ENCODE results near the gene HECTD1. TPM values are rescaled to one million over a fixed set of nuclear protein-coding genes. Genes with fewer than 3 reads are reported as not detected.
"Not testable (repeated sequence)": the region's sequence is repeated elsewhere in the genome, so short reads cannot be mapped to it uniquely, and the experiment has no call there.

Gene HECTD1
- total RNA-seq, 1 experiment from 2014 or later, result 88.5 TPM

DNA sequence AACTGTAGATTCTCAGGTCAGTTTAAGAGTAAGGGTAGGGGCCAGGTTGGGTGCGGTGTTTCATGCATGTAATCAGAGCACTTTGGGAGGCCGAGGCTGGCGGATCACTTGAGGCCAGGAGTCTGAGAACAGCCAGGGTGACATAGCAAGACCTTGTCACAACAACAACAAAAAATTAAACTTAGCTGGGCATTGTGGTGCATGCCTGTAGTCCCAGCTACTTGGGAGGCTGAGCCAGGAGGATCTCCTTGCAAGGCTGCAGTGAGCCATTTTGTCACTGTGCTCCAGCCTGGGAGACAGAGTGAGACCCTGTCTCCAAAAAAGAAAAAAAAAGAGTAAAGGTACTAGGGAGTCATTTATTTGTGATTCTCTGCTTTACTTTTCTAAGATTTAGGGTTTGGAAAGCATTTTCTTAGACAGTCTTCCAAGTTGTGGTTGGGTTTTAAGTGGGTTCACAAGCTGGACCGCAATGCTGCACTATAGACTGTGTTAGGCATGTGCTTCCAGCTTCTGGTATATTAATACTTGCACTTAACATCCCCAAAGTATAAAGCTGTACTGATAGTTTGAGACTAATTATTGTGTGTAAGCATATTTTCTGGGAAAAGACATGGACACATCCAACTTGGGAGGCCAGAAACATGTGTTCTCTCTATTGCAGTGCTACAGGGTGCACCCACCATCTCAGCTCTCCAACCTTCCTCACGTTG, 49.1 kb upstream of the HECTD1 start:
- CTCF ChIA-PET, result interaction anchor here (1.0 kb wide), 1 partner anchor 49 kb away, joined by 5 read pairs; the partner anchor contains the start of gene HECTD1

DNA sequence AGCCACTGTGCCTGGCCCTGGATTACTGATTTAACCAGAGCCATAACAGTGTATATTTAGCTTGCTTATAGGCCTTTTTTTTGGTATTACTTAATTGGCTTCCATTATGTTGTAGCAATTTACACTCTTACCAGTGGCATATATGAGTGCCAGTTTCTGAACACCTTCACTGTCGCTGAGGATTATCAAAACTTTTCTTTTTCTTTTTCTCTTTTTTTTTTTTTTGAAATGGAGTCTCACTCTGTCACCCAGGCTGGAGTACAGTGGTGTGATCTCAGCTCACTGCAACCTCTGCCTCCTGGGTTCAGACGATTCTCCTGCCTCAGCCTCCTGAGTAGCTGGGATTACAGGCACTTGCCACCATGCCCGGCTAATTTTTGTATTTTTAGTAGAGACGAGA, 48.3 kb upstream of the HECTD1 start:
- not testable (repeated sequence) for ATAC-seq; H3K36me3 Mint-ChIP-seq; H3K4me3 Mint-ChIP-seq; H3K27me3 Mint-ChIP-seq (ENCODE audit: low read depth); H3K27ac Mint-ChIP-seq; DNase-seq (ENCODE audit: low spot score); H3K4me1 Mint-ChIP-seq
- CTCF ChIA-PET, result interaction anchor here (0.5 kb wide), 1 partner anchor 820 kb away, joined by 7 read pairs; no protein-coding TSS in a partner anchor
- POLR2A ChIA-PET, result interaction anchor here (0.6 kb wide), 1 partner anchor 10 kb away, joined by 3 read pairs; no protein-coding TSS in a partner anchor
- H3K9me3 Mint-ChIP-seq, result peaks cover 10% of the 10 kb centered on the region

More for the DNA sequence above, 49.1 kb upstream of the HECTD1 start:
- no peak overlapping the region for H3K4me3 Mint-ChIP-seq
- TF ChIP-seq SMAD4 (CRISPR knock-in tag; IDR thresholded peaks at IDR 0.05), result no peak
- H3K27ac Mint-ChIP-seq, result no peak overlapping the region
- no peak for ATAC-seq
- H3K27me3 Mint-ChIP-seq (ENCODE audit: low read depth), result no peaks in the 10 kb centered on the region
- DNase-seq (ENCODE audit: low spot score), result no peak
- peaks cover under 1% of the 10 kb centered on the region; the same call in 1 of the 2 replicates for H3K4me1 Mint-ChIP-seq
- H3K9me3 Mint-ChIP-seq, result peaks cover 10% of the 10 kb centered on the region
- H3K36me3 Mint-ChIP-seq, result peaks cover 3% of the 10 kb centered on the region; the same call in 1 of the 2 replicates
- POLR2A ChIA-PET, result interaction anchor here (0.6 kb wide), 1 partner anchor 9 kb away, joined by 3 read pairs; no protein-coding TSS in a partner anchor

DNA sequence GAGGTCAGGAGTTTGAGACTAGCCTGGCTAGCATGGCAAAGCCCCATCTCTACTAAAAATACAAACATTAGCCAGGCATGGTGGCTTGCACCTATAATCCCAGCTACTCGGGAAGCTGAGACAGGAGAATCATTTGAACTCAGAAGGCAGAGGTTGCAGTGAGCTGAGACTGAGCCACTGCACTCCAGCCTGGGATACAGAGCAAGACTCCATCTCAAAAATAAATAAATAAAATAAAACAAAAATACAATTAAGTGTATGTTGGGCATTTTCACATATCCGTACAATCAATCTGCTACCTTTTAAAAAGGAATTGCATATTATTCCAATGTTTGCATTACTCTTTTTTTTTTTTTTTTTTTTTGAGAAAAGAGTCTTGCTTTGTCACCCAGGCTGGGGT, 47.7 kb upstream of the HECTD1 start:
- ATAC-seq (no peak), DNase-seq (ENCODE audit: low spot score) (no peak)
- Mint-ChIP-seq H3K4me3 (no peak overlapping the region), H3K27me3 (ENCODE audit: low read depth) (no peaks in the 10 kb centered on the region), H3K27ac (no peak overlapping the region), H3K36me3 (peaks cover 3% of the 10 kb centered on the region; the same call in 1 of the 2 replicates), H3K4me1 (no peaks in the 10 kb centered on the region), H3K9me3 (peaks cover 9% of the 10 kb centered on the region)
- ChIA-PET POLR2A (no interaction called here), CTCF (interaction anchor here (0.5 kb wide), 1 partner anchor 821 kb away, joined by 7 read pairs; no protein-coding TSS in a partner anchor)
- TF ChIP-seq ZNF263 (CRISPR knock-in tag; IDR thresholded peaks at IDR 0.05; ENCODE audit: low read depth) (no peak), CREB1 (CRISPR knock-in tag; IDR thresholded peaks at IDR 0.05) (no peak), NFATC4 (CRISPR knock-in tag; IDR thresholded peaks at IDR 0.05) (no peak), ETV6 (CRISPR knock-in tag; IDR thresholded peaks at IDR 0.05) (no peak), EMX1 (CRISPR knock-in tag; IDR thresholded peaks at IDR 0.05) (no peak), ESRRA (CRISPR knock-in tag; IDR thresholded peaks at IDR 0.05; ENCODE audit: borderline replicate concordance) (no peak)

DNA sequence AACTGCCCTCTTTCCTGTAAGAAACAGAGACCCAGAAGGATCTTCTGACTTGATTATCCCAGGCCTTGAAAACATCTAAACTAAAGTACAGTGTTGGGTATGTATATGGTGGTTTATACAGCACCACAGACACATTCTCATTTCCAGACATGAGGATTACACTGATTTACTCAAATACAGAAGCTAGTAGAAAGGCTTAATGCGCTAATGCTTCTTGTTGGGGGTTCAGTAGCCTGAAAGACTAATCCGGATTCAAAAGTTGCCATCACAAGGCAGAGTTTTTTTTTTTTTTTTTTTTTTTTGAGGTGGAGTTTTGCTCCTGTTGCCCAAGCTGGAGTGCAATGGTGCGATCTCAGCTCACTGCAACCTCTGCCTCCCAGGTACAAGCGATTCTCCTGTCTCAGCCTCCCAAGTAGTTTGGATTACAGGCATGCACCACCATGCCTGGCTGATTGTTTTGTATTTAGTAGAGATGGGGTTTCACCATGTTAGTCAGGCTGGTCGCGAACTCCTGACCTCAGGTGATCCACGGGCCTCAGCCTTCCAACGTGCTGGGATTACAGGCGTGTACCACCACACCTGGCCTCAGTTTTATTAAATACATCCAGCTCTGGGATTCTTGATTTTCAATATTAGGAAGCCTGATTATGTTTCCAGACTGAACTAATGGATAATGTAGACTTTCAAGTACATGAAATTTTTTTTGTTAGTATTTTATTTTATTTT, 46.3 kb upstream of the HECTD1 start:
- H3K27ac Mint-ChIP-seq, result no peak overlapping the region
- CTCF ChIA-PET, result no interaction called here
- H3K27me3 Mint-ChIP-seq (ENCODE audit: low read depth), result no peaks in the 10 kb centered on the region
- no peak for DNase-seq (ENCODE audit: low spot score)
- no peaks in the 10 kb centered on the region for H3K4me1 Mint-ChIP-seq
- peaks cover 8% of the 10 kb centered on the region for H3K9me3 Mint-ChIP-seq
- POLR2A ChIA-PET, result no interaction called here
- no peaks in the 10 kb centered on the region for H3K36me3 Mint-ChIP-seq
- H3K4me3 Mint-ChIP-seq, result no peak overlapping the region
- no peak for ATAC-seq
- TF ChIP-seq, protein P1, sequence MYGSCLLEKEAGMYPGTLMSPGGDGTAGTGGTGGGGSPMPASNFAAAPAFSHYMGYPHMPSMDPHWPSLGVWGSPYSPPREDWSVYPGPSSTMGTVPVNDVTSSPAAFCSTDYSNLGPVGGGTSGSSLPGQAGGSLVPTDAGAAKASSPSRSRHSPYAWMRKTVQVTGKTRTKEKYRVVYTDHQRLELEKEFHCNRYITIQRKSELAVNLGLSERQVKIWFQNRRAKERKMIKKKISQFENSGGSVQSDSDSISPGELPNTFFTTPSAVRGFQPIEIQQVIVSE (CRISPR knock-in tag; IDR thresholded peaks at IDR 0.05; ENCODE audit: borderline replicate concordance), result no peak
- no peak for TF ChIP-seq SP1 (CRISPR knock-in tag; conservative IDR thresholded peaks at IDR 0.05)
- TF ChIP-seq, protein P2, sequence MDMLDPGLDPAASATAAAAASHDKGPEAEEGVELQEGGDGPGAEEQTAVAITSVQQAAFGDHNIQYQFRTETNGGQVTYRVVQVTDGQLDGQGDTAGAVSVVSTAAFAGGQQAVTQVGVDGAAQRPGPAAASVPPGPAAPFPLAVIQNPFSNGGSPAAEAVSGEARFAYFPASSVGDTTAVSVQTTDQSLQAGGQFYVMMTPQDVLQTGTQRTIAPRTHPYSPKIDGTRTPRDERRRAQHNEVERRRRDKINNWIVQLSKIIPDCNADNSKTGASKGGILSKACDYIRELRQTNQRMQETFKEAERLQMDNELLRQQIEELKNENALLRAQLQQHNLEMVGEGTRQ (CRISPR knock-in tag; IDR thresholded peaks at IDR 0.05), result no peak
- TF ChIP-seq, protein P3, sequence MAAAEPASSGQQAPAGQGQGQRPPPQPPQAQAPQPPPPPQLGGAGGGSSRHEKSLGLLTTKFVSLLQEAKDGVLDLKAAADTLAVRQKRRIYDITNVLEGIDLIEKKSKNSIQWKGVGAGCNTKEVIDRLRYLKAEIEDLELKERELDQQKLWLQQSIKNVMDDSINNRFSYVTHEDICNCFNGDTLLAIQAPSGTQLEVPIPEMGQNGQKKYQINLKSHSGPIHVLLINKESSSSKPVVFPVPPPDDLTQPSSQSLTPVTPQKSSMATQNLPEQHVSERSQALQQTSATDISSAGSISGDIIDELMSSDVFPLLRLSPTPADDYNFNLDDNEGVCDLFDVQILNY (CRISPR knock-in tag; IDR thresholded peaks at IDR 0.05), result no peak
- TF ChIP-seq, protein P4, sequence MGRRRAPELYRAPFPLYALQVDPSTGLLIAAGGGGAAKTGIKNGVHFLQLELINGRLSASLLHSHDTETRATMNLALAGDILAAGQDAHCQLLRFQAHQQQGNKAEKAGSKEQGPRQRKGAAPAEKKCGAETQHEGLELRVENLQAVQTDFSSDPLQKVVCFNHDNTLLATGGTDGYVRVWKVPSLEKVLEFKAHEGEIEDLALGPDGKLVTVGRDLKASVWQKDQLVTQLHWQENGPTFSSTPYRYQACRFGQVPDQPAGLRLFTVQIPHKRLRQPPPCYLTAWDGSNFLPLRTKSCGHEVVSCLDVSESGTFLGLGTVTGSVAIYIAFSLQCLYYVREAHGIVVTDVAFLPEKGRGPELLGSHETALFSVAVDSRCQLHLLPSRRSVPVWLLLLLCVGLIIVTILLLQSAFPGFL (CRISPR knock-in tag; IDR thresholded peaks at IDR 0.05; ENCODE audit: borderline replicate concordance), result no peak
- TF ChIP-seq, protein P5, sequence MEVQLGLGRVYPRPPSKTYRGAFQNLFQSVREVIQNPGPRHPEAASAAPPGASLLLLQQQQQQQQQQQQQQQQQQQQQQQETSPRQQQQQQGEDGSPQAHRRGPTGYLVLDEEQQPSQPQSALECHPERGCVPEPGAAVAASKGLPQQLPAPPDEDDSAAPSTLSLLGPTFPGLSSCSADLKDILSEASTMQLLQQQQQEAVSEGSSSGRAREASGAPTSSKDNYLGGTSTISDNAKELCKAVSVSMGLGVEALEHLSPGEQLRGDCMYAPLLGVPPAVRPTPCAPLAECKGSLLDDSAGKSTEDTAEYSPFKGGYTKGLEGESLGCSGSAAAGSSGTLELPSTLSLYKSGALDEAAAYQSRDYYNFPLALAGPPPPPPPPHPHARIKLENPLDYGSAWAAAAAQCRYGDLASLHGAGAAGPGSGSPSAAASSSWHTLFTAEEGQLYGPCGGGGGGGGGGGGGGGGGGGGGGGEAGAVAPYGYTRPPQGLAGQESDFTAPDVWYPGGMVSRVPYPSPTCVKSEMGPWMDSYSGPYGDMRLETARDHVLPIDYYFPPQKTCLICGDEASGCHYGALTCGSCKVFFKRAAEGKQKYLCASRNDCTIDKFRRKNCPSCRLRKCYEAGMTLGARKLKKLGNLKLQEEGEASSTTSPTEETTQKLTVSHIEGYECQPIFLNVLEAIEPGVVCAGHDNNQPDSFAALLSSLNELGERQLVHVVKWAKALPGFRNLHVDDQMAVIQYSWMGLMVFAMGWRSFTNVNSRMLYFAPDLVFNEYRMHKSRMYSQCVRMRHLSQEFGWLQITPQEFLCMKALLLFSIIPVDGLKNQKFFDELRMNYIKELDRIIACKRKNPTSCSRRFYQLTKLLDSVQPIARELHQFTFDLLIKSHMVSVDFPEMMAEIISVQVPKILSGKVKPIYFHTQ (CRISPR knock-in tag; IDR thresholded peaks at IDR 0.05), result no peak
- TF ChIP-seq CREB1 (CRISPR knock-in tag; IDR thresholded peaks at IDR 0.05), result no peak
- TF ChIP-seq, protein P6, sequence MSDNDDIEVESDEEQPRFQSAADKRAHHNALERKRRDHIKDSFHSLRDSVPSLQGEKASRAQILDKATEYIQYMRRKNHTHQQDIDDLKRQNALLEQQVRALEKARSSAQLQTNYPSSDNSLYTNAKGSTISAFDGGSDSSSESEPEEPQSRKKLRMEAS (CRISPR knock-in tag; IDR thresholded peaks at IDR 0.05), result no peak
- TF ChIP-seq, protein P7, sequence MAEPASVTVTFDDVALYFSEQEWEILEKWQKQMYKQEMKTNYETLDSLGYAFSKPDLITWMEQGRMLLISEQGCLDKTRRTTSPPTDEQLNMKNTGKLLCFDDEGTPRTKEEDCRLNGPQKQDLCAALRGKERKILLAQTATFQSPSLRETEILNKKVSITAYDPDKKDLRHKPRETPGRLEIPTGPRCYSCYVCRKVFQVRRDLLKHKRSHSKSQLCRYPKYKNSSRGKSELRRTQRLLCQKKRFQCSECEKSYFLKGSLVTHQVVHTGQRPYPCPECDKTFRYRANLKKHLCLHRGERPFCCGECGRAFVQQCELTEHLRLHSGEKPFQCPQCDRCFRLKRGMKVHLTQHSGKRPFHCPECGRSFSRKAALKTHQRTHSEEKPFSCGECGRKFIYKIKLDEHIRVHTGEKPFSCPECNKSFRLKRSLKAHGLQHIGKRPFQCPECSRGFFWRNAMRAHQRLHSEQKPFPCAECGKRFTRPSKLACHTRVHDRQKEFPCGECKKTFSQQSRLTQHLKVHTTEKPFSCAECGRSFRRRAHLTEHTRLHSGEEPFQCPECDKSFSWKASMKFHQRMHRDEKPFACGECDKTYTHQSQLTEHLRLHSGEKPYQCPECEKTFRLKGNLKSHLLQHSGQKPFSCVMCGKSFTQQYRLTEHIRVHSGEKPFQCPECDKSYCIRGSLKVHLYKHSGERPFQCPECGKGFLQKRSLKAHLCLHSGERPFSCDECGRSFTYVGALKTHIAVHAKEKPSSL (CRISPR knock-in tag; conservative IDR thresholded peaks at IDR 0.05), result no peak
- no peak for TF ChIP-seq SOX15 (CRISPR knock-in tag; IDR thresholded peaks at IDR 0.05)
- TF ChIP-seq ZNF121 (CRISPR knock-in tag; IDR thresholded peaks at IDR 0.05), result no peak

Measured in WTC11 (cell line).